Upper lobe of right lung (tissue), 1 donor: Measurements from ENCODE around the gene RSF1. TPM values are rescaled to one million over a fixed set of nuclear protein-coding genes. Genes with fewer than 3 reads are reported as not detected.

Experiments
- ATAC-seq: fragments of 200-7000 bp; cut with Tn5 transposase; one replicate; pipeline ENCODE4 v1.9.1; 2020; ENCODE audit warnings: mild to moderate bottlenecking, moderate library complexity
- DNase-seq: peaks from one replicate; pipeline ENCODE4 v3.0.0-alpha.2; 2020
- H3K27ac ChIP-seq: fragments of 200-600 bp; one replicate; pipeline ENCODE4 v1.8.0; 2022
- H3K27me3 ChIP-seq: fragments of 200-600 bp; one replicate; pipeline ENCODE4 v1.8.0; 2022; ENCODE audit warnings: mild to moderate bottlenecking
- H3K36me3 ChIP-seq: fragments of 200-600 bp; one replicate; pipeline ENCODE4 v1.8.0; 2022
- H3K4me1 ChIP-seq: fragments of 200-600 bp; one replicate; pipeline ENCODE4 v1.8.0; 2022
- H3K4me3 ChIP-seq: fragments of 200-600 bp; one replicate; pipeline ENCODE4 v1.8.0; 2022; ENCODE audit warnings: mild to moderate bottlenecking
- H3K9me3 ChIP-seq: fragments of 200-600 bp; one replicate; pipeline ENCODE4 v1.8.0; 2022
- CTCF ChIP-seq: fragments of 200-600 bp; IDR thresholded peaks from one replicate; pipeline ENCODE4 v1.8.0; 2022; ENCODE audit warnings: antibody characterized with exemption
- intact Hi-C: fragments of 100-400 bp; cut with DNase I; formaldehyde crosslinking; loops from one replicate; pipeline ENCODE4 v1.11.0; 2022
- total RNA-seq: library from RNA; stranded (reverse); fragmentation: NEBNext Ultra II Directional; extraction: Animal tissue kit (Norgen Biotek cat#: 25700); gene quantifications from one replicate; pipeline ENCODE4 v1.2.1, GENCODE V29; 2021
- donor health status: DM: no; HTN: yes; CAD: no; lungs with severe emphysema.

Gene RSF1
- total RNA-seq, 1 donor from 2014 or later, result 62.5 TPM

GRCh38 chr11:77697865-77698264 lies 122.7 kb downstream of the RSF1 start:
- no peak for TF ChIP-seq CTCF
- Histone ChIP-seq H3K9me3 (no peaks in the 10 kb centered on the region), H3K4me1 (no peaks in the 10 kb centered on the region), H3K4me3 (no peak overlapping the region), H3K27ac (no peak overlapping the region), H3K36me3 (peaks cover 59% of the 10 kb centered on the region), H3K27me3 (no peaks in the 10 kb centered on the region)
- intact Hi-C loops, result no loop called here
- no peak for ATAC-seq
- no peak for DNase-seq

GRCh38 chr11:77695417-77695816 lies 125.1 kb downstream of the RSF1 start:
- no peak for TF ChIP-seq CTCF
- Histone ChIP-seq H3K27me3 (no peaks in the 10 kb centered on the region), H3K4me3 (no peak overlapping the region), H3K36me3 (peaks cover 63% of the 10 kb centered on the region), H3K4me1 (no peaks in the 10 kb centered on the region), H3K27ac (no peak overlapping the region), H3K9me3 (no peaks in the 10 kb centered on the region)
- peak; percentile 16 for ATAC-seq
- intact Hi-C loops, result no loop called here
- DNase-seq, result no peak

- intact Hi-C loops, result no loop called here
- DNase-seq (no peak), ATAC-seq (no peak)
- Histone ChIP-seq H3K4me1 (no peaks in the 10 kb centered on the region), H3K9me3 (no peaks in the 10 kb centered on the region), H3K36me3 (peaks cover 74% of the 10 kb centered on the region), H3K27me3 (no peaks in the 10 kb centered on the region), H3K4me3 (no peak overlapping the region), H3K27ac (no peak overlapping the region)
- TF ChIP-seq CTCF, result no peak
Measured at GRCh38 chr11:77690649-77691048, 129.9 kb downstream of the RSF1 start.

- Histone ChIP-seq H3K27me3 (no peaks in the 10 kb centered on the region), H3K36me3 (peaks cover 94% of the 10 kb centered on the region), H3K27ac (no peak overlapping the region), H3K9me3 (no peaks in the 10 kb centered on the region), H3K4me1 (no peaks in the 10 kb centered on the region), H3K4me3 (no peak overlapping the region)
- intact Hi-C loops, result no loop called here
- TF ChIP-seq CTCF, result no peak
- DNase-seq (no peak), ATAC-seq (no peak)
Measured at GRCh38 chr11:77687088-77687487, 133.4 kb downstream of the RSF1 start.

- peaks cover 84% of the 10 kb centered on the region for H3K36me3 ChIP-seq
- intact Hi-C loops, result no loop called here
- DNase-seq (no peak), ATAC-seq (no peak)
- H3K4me3 ChIP-seq, result no peak overlapping the region
- no peaks in the 10 kb centered on the region for H3K27me3 ChIP-seq
- H3K27ac ChIP-seq, result no peak overlapping the region
- no peaks in the 10 kb centered on the region for H3K4me1 ChIP-seq
- H3K9me3 ChIP-seq, result no peaks in the 10 kb centered on the region
- TF ChIP-seq CTCF, result no peak
Measured at GRCh38 chr11:77677138-77677537, 143.4 kb downstream of the RSF1 start.

- Histone ChIP-seq H3K27me3 (no peaks in the 10 kb centered on the region), H3K4me1 (no peaks in the 10 kb centered on the region), H3K27ac (no peak overlapping the region), H3K4me3 (no peak overlapping the region), H3K9me3 (no peaks in the 10 kb centered on the region), H3K36me3 (peaks cover 98% of the 10 kb centered on the region)
- intact Hi-C loops, result no loop called here
- ATAC-seq (no peak), DNase-seq (no peak)
- TF ChIP-seq CTCF, result no peak
Measured at GRCh38 chr11:77672264-77672663, 148.3 kb downstream of the RSF1 start.
